Endodermal cell (in vitro differentiated cells): Measurements from ENCODE around the gene CAPN2. TPM values are rescaled to one million over a fixed set of nuclear protein-coding genes. Genes with fewer than 3 reads are reported as not detected.
A peak's percentile ranks its signal among the peaks of the same experiment; 100 is the strongest.

ENCODE experiments used
- DNase-seq: peaks from one replicate; pipeline ENCODE4 v3.0.0-alpha.2; 2017
- H3K27ac ChIP-seq: 2 replicates; pipeline ENCODE4 v1.5.1; 2013; ENCODE audit warnings: mild to moderate bottlenecking, low read depth, low read length, moderate library complexity
- H3K27me3 ChIP-seq: 2 replicates; pipeline ENCODE4 v1.6.1; 2013; ENCODE audit warnings: mild to moderate bottlenecking, low read length, moderate library complexity; ENCODE audit not compliant: insufficient read depth, control insufficient read depth, poor library complexity, severe bottlenecking
- H3K36me3 ChIP-seq: 2 replicates; pipeline ENCODE4 v1.7.0; 2013; ENCODE audit warnings: mild to moderate bottlenecking, low read length, moderate library complexity; ENCODE audit not compliant: control insufficient read depth, insufficient read depth
- H3K4me1 ChIP-seq: one replicate; pipeline ENCODE4 v1.7.0; 2013; ENCODE audit warnings: low read length; ENCODE audit not compliant: control insufficient read depth, insufficient read depth
- H3K4me3 ChIP-seq: 2 replicates; pipeline ENCODE4 v1.5.1; 2013; ENCODE audit warnings: mild to moderate bottlenecking, low read length, moderate library complexity
- H3K9ac ChIP-seq: 2 replicates; pipeline ENCODE4 v1.6.1; 2013; ENCODE audit warnings: mild to moderate bottlenecking, low read length, moderate library complexity; ENCODE audit not compliant: poor library complexity, severe bottlenecking; ENCODE audit errors: extremely low read depth
- H3K9me3 ChIP-seq: 2 replicates; pipeline ENCODE4 v1.6.1; 2013; ENCODE audit warnings: mild to moderate bottlenecking, low read length, moderate library complexity; ENCODE audit not compliant: control insufficient read depth
- H3K27ac Mint-ChIP-seq: 2 replicates; pipeline ENCODE4 v1.8.0; 2020; ENCODE audit warnings: mixed read lengths
- H3K27me3 Mint-ChIP-seq: 2 replicates; pipeline ENCODE4 v1.8.0; 2021; ENCODE audit warnings: mild to moderate bottlenecking, mixed read lengths; ENCODE audit not compliant: insufficient read depth
- H3K36me3 Mint-ChIP-seq: 2 replicates; pipeline ENCODE4 v1.8.0; 2020; ENCODE audit warnings: low read depth, mixed read lengths
- H3K4me1 Mint-ChIP-seq: 2 replicates; pipeline ENCODE4 v1.8.0; 2020; ENCODE audit warnings: mixed read lengths
- H3K4me3 Mint-ChIP-seq: 2 replicates; pipeline ENCODE4 v1.8.0; 2020; ENCODE audit warnings: mild to moderate bottlenecking, moderate library complexity, mixed read lengths
- H3K9me3 Mint-ChIP-seq: 2 replicates; pipeline ENCODE4 v1.8.0; 2020; ENCODE audit warnings: mild to moderate bottlenecking, mixed read lengths
- WGBS, 2 experiments: methylation state at CpG; one replicate each; pipeline versions ENCODE4 v1.1.5 to v1.1.7; 2013; ENCODE audit warnings: missing lambda C conversion rate in 2 of 2, mixed read lengths in 1 of 2; ENCODE audit not compliant: insufficient coverage in 1 of 2, insufficient read length in 1 of 2; 5-methylcytosine and 5-hydroxymethylcytosine counted together
- total RNA-seq, 2 donors: library from RNA; stranded (reverse); fragmentation: NEBNext Ultra II Directional in 1 of 2; extraction: Animal tissue kit (Norgen Biotek cat#: 25700) in 1 of 2; gene quantifications; 2 replicates in 1 of 2; 3 replicates in 1 of 2; pipeline ENCODE4 v1.2.1, GENCODE V29; 2021
- TF ChIP-seq, protein P1 (sequence below): fragments of 200-600 bp; sonication (generic); conservative IDR thresholded peaks from 2 replicates; pipeline ENCODE4 v1.5.0; 2021; ENCODE audit warnings: antibody characterized with exemption, mild to moderate bottlenecking

Gene CAPN2
- total RNA-seq, 2 donors from 2014 or later: 49.2 to 49.7 TPM

DNA sequence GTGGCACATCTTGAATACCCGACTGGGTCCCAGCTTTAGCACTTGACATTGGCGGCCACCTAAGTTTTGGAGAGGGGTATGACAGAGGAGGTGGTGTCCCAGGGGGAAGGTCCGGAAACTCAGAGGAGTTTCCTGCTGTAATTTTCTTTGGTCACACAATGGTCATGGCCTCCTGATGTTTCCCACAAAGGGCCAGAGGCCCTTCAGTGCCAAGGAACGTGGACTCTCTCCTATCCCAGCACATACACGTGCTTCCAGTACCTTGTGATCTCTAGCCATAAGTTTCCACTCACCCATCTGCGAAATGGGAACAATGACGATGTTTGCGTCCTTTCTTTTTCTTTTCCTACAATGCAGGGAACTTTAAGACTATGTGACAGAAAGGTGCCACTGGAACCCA lies 13.2 kb downstream of the CAPN2 start:
- H3K9ac ChIP-seq: no peak overlapping the region

DNA sequence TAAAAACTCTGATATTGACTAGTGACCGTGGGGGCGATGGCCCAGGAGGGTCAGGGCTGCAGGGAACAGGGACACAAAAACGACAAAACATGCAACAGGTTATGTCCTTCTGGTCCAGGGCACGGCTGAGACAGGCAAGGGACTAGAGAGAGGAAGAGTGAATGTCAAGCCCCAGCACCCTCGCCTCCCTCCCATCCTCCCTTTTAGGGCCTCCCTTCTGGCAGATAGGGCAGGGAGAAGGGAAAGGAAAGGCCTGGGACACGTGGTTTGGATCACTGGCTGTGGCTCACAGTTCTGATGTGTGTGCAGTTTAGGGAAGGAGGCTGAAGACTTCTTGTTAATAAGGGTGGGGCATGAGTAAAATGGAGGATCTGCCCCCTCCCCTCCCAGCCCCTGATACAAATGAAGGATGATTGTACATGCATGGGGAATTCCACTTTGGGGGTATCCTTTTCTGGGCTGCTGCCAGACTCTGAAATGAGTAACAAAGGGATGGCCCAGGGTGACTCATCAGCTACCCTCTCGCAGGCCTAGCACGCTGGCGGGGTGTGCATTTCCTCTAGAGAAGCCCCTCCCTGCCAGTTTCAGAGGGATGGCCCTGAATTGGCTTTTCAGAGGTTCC lies 14.2 kb downstream of the CAPN2 start:
- 52 to 60% methylated on average over 7 to 9 of the region's 9 CpGs for WGBS, 2 experiments
- peaks cover 55% of the 10 kb centered on the region for H3K36me3 Mint-ChIP-seq
- H3K27me3 ChIP-seq: no peaks in the 10 kb centered on the region
- H3K27ac ChIP-seq: peak overlapping the region; percentile 36
- TF ChIP-seq, protein P1, sequence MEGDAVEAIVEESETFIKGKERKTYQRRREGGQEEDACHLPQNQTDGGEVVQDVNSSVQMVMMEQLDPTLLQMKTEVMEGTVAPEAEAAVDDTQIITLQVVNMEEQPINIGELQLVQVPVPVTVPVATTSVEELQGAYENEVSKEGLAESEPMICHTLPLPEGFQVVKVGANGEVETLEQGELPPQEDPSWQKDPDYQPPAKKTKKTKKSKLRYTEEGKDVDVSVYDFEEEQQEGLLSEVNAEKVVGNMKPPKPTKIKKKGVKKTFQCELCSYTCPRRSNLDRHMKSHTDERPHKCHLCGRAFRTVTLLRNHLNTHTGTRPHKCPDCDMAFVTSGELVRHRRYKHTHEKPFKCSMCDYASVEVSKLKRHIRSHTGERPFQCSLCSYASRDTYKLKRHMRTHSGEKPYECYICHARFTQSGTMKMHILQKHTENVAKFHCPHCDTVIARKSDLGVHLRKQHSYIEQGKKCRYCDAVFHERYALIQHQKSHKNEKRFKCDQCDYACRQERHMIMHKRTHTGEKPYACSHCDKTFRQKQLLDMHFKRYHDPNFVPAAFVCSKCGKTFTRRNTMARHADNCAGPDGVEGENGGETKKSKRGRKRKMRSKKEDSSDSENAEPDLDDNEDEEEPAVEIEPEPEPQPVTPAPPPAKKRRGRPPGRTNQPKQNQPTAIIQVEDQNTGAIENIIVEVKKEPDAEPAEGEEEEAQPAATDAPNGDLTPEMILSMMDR: no peak
- H3K4me3 Mint-ChIP-seq: no peak overlapping the region
- peaks cover 4% of the 10 kb centered on the region for H3K9me3 Mint-ChIP-seq
- peak overlapping the region; percentile 84 for H3K27ac Mint-ChIP-seq
- peaks cover 18% of the 10 kb centered on the region for H3K4me1 Mint-ChIP-seq
- H3K9me3 ChIP-seq: no peaks in the 10 kb centered on the region
- no peak overlapping the region for H3K4me3 ChIP-seq
- no peak overlapping the region for H3K9ac ChIP-seq
- H3K4me1 ChIP-seq: peaks cover 7% of the 10 kb centered on the region
- peaks cover 50% of the 10 kb centered on the region for H3K36me3 ChIP-seq
- peaks cover 61% of the 10 kb centered on the region for H3K27me3 Mint-ChIP-seq
- DNase-seq: peak; percentile 90

More for the DNA sequence above, 13.2 kb downstream of the CAPN2 start:
- H3K27me3 ChIP-seq: no peaks in the 10 kb centered on the region
- peaks cover 56% of the 10 kb centered on the region for H3K27me3 Mint-ChIP-seq
- H3K27ac Mint-ChIP-seq: peak overlapping the region; percentile 84
- peaks cover 15% of the 10 kb centered on the region for H3K4me1 Mint-ChIP-seq
- H3K9me3 ChIP-seq: no peaks in the 10 kb centered on the region
- peaks cover 59% of the 10 kb centered on the region for H3K36me3 ChIP-seq
- H3K4me1 ChIP-seq: peaks cover 7% of the 10 kb centered on the region
- no peak for DNase-seq
- 90 to 91% methylated on average over 7 to 8 of the region's 8 CpGs for WGBS, 2 experiments
- H3K36me3 Mint-ChIP-seq: peaks cover 57% of the 10 kb centered on the region
- H3K4me3 Mint-ChIP-seq: no peak overlapping the region
- no peak overlapping the region for H3K4me3 ChIP-seq
- peaks cover 4% of the 10 kb centered on the region for H3K9me3 Mint-ChIP-seq
- TF ChIP-seq, protein P1: no peak
- no peak overlapping the region for H3K27ac ChIP-seq

DNA sequence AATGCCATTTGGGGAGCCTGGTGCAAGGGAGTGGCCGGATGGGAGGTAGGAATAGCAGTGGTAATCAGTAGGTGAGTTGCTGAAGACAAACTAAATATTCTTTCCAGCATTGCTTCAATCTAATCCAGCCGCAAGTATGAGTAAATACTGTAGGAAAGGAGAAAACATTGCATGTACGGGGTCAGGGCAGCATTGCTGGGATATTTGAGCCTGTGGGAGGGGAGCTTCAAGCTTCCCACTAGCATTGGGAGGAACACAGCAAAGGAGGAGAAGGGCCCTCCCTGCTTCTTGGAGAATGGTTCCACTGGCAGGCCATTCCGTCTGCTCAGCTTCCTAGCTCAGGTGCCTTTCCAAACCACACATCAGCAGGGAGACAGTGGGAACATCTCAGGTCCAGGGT lies 15.2 kb downstream of the CAPN2 start:
- H3K4me3 ChIP-seq: no peak overlapping the region
- Mint-ChIP-seq H3K4me1 (peaks cover 19% of the 10 kb centered on the region), H3K4me3 (no peak overlapping the region), H3K9me3 (peaks cover 4% of the 10 kb centered on the region), H3K27me3 (peaks cover 72% of the 10 kb centered on the region), H3K27ac (no peak overlapping the region), H3K36me3 (peaks cover 56% of the 10 kb centered on the region)
- no peak for DNase-seq
- H3K27me3 ChIP-seq: no peaks in the 10 kb centered on the region
- H3K9ac ChIP-seq: no peak overlapping the region
- no peak overlapping the region for H3K27ac ChIP-seq
- H3K36me3 ChIP-seq: peaks cover 45% of the 10 kb centered on the region
- TF ChIP-seq, protein P1: no peak
- WGBS, 2 experiments: 84 to 91% methylated on average over 3 to 4 of the region's 4 CpGs
- peaks cover 7% of the 10 kb centered on the region for H3K4me1 ChIP-seq
- H3K9me3 ChIP-seq: no peaks in the 10 kb centered on the region
